Tibial nerve (tissue), 4 donors: ENCODE results near the gene EFCAB11. TPM values are rescaled to one million over a fixed set of nuclear protein-coding genes. Genes with fewer than 3 reads are reported as not detected.
A peak's percentile ranks its signal among the peaks of the same experiment; 100 is the strongest.

Experiments
- DNase-seq, 2 donors: peaks; one replicate each; pipeline ENCODE4 v3.0.0-alpha.2; 2019; ENCODE audit warnings: low spot score in 2 of 2
- H3K27ac ChIP-seq, 4 donors: fragments of 200-600 bp; sonication (generic) in 3 of 4; one replicate each; pipeline ENCODE4 v1.5.1; 2017 to 2019; ENCODE audit warnings: mild to moderate bottlenecking in 1 of 4
- H3K27me3 ChIP-seq, 2 donors: fragments of 200-600 bp; sonication (generic) in 1 of 2; one replicate each; pipeline versions ENCODE4 v1.5.1 to v1.6.0; 2017 to 2019
- H3K36me3 ChIP-seq, 3 donors: fragments of 200-600 bp; sonication (generic); one replicate each; pipeline ENCODE4 v1.5.1; 2018 to 2019
- H3K4me1 ChIP-seq, 4 donors: fragments of 200-600 bp; sonication (generic) in 3 of 4; one replicate each; pipeline ENCODE4 v1.5.1; 2017 to 2019
- H3K4me3 ChIP-seq, 4 donors: fragments of 200-600 bp; sonication (generic) in 3 of 4; one replicate each; pipeline ENCODE4 v1.5.1; 2017 to 2019; ENCODE audit warnings: mild to moderate bottlenecking in 1 of 4, moderate library complexity in 1 of 4
- H3K9me3 ChIP-seq, 4 donors: fragments of 200-600 bp; sonication (generic) in 3 of 4; one replicate each; pipeline ENCODE4 v1.5.1; 2017 to 2019
- CTCF ChIP-seq, 5 experiments: fragments of 200-600 bp in 3 of 5; fragments of 450-650 bp in 2 of 5; sonication (generic) in 3 of 5; IDR thresholded peaks; one replicate each; pipeline ENCODE4 v1.5.1; 2016 to 2019; ENCODE audit warnings: antibody characterized with exemption in 5 of 5, mild to moderate bottlenecking in 3 of 5, moderate library complexity in 2 of 5
- EP300 ChIP-seq, 2 donors: sonication (generic); formaldehyde crosslinking; IDR thresholded peaks; one replicate each; pipeline ENCODE4 v1.6.1; 2017; ENCODE audit warnings: antibody characterized with exemption in 2 of 2, mild to moderate bottlenecking in 1 of 2
- POLR2A ChIP-seq, 2 donors: fragments of 450-650 bp; IDR thresholded peaks; one replicate each; pipeline ENCODE4 v1.6.1; 2017; ENCODE audit warnings: antibody characterized with exemption in 2 of 2, mild to moderate bottlenecking in 2 of 2, moderate library complexity in 2 of 2
- WGBS, 2 donors: methylation state at CpG; one replicate each; pipeline ENCODE4 v1.1.5; 2018; 5-methylcytosine and 5-hydroxymethylcytosine counted together
- total RNA-seq, 4 donors: library from RNA; depleted of rRNA; stranded (reverse); fragments of >200 nt; gene quantifications; one replicate each; pipeline ENCODE4 v1.1.0, GENCODE V29; 2016

Gene EFCAB11
- 1 to 10 TPM; 2.2 to 7.8 (median 4.4) TPM for total RNA-seq

- Histone ChIP-seq H3K36me3 (peaks cover 0 to 24% (median 0%) of the 10 kb centered on the region in 3 donors), H3K4me3 (peak within 1 kb of the TSS; percentile 64 to 94 (median 78)), H3K27me3 (no peaks in the 10 kb centered on the region), H3K27ac (peak within 1 kb of the TSS in 3 of 4 donors; percentile 87 to 97 (median 94)), H3K4me1 (peaks cover 0 to 26% (median 11%) of the 10 kb centered on the region in 4 donors), H3K9me3 (no peaks in the 10 kb centered on the region)
- 2 to 3% methylated on average over 32 to 44 of the region's 44 CpGs for whole genome bisulfite sequencing, 2 donors
- peak; percentile 92 to 97 for DNase-seq
- peak; percentile 61 to 71 for TF ChIP-seq EP300 (IDR thresholded peaks at IDR 0.05)
- peak in 1 of 5 experiments; percentile 41 for TF ChIP-seq CTCF (IDR thresholded peaks at IDR 0.05)
- no peak for TF ChIP-seq POLR2A (IDR thresholded peaks at IDR 0.05)
Measured at GRCh38 chr14:89954070-89955021, at the start of gene EFCAB11. Gene EFCAB11, minus strand, starts transcription at chr14:89954730. Its CDS starts 70 bp downstream, at chr14:89954660.

GRCh38 chr14:90003526-90004307, 49.2 kb upstream of the EFCAB11 start:
- Histone ChIP-seq H3K9me3 (no peaks in the 10 kb centered on the region), H3K4me1 (no peaks in the 10 kb centered on the region), H3K36me3 (peaks cover 0 to 41% (median 0%) of the 10 kb centered on the region in 3 donors), H3K4me3 (no peak overlapping the region), H3K27me3 (no peaks in the 10 kb centered on the region), H3K27ac (no peak overlapping the region)
- TF ChIP-seq POLR2A (IDR thresholded peaks at IDR 0.05) (no peak), CTCF (IDR thresholded peaks at IDR 0.05) (no peak), EP300 (IDR thresholded peaks at IDR 0.05) (no peak)
- 89 to 93% methylated on average over 6 of the region's 6 CpGs for WGBS, 2 donors
- no peak for DNase-seq

- H3K36me3 ChIP-seq = peaks cover 0 to 55% (median 0%) of the 10 kb centered on the region in 3 donors
- WGBS, 2 donors = 90 to 98% methylated on average over 2 of the region's 2 CpGs
- TF ChIP-seq EP300 (IDR thresholded peaks at IDR 0.05) (no peak), POLR2A (IDR thresholded peaks at IDR 0.05) (no peak), CTCF (IDR thresholded peaks at IDR 0.05) (no peak)
Measured at GRCh38 chr14:90000935-90001334, 46.4 kb upstream of the EFCAB11 start.

GRCh38 chr14:89996963-89997362, 42.4 kb upstream of the EFCAB11 start:
- 94 to 100% methylated on average over 1 of the region's 1 CpG for WGBS, 2 donors
- no peak for TF ChIP-seq CTCF (IDR thresholded peaks at IDR 0.05)
- TF ChIP-seq EP300 (IDR thresholded peaks at IDR 0.05) = no peak
- no peak for TF ChIP-seq POLR2A (IDR thresholded peaks at IDR 0.05)
- H3K36me3 ChIP-seq = peaks cover 0 to 72% (median 4%) of the 10 kb centered on the region in 3 donors
- H3K27me3 ChIP-seq = no peaks in the 10 kb centered on the region
- no peaks in the 10 kb centered on the region for H3K4me1 ChIP-seq
- DNase-seq = no peak
- no peak overlapping the region for H3K27ac ChIP-seq
- H3K9me3 ChIP-seq = no peaks in the 10 kb centered on the region
- H3K4me3 ChIP-seq = no peak overlapping the region

More at GRCh38 chr14:90000935-90001334, 46.4 kb upstream of the EFCAB11 start:
- Histone ChIP-seq H3K27ac (no peak overlapping the region), H3K27me3 (no peaks in the 10 kb centered on the region), H3K4me1 (no peaks in the 10 kb centered on the region), H3K4me3 (no peak overlapping the region), H3K9me3 (no peaks in the 10 kb centered on the region)
- DNase-seq = no peak
